ENCODE data around the gene SSBP4.

DNA sequence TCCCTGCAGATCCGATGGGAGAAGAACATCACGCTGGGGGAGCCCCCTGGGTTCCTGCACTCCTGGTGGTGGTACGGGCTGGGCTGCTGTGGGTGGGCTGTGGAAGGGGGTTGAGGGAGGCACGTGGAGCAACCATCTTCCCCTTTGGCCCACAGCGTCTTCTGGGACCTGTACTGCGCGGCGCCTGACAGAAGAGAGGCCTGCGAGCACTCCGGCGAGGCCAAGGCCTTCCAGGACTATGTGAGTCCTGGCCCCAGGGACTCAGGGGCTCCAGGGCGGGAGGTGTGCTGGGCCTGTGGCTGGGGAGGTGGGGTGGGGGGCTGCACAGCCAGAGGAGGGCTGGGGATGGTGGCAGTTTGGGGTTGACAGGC is 8.5 kb downstream of the SSBP4 start:
- TF ChIP-seq, protein P1, sequence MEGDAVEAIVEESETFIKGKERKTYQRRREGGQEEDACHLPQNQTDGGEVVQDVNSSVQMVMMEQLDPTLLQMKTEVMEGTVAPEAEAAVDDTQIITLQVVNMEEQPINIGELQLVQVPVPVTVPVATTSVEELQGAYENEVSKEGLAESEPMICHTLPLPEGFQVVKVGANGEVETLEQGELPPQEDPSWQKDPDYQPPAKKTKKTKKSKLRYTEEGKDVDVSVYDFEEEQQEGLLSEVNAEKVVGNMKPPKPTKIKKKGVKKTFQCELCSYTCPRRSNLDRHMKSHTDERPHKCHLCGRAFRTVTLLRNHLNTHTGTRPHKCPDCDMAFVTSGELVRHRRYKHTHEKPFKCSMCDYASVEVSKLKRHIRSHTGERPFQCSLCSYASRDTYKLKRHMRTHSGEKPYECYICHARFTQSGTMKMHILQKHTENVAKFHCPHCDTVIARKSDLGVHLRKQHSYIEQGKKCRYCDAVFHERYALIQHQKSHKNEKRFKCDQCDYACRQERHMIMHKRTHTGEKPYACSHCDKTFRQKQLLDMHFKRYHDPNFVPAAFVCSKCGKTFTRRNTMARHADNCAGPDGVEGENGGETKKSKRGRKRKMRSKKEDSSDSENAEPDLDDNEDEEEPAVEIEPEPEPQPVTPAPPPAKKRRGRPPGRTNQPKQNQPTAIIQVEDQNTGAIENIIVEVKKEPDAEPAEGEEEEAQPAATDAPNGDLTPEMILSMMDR (conservative IDR thresholded peaks at IDR 0.05; ENCODE audit: low read depth in 2 of 2) = no peak
- TF ChIP-seq CREB1 (CRISPR knock-in tag; IDR thresholded peaks at IDR 0.05; ENCODE audit: low read depth) (no peak), EZH2 (IDR thresholded peaks at IDR 0.05; ENCODE audit: low read depth, unreplicated experiment) (no peak), EZH2phosphoT487 (IDR thresholded peaks at IDR 0.05; ENCODE audit: unreplicated experiment) (no peak), ZNF331 (CRISPR knock-in tag; IDR thresholded peaks at IDR 0.05; ENCODE audit: low read depth) (no peak), ZNF114 (CRISPR knock-in tag; IDR thresholded peaks at IDR 0.05) (no peak), NANOG (IDR thresholded peaks at IDR 0.05; ENCODE audit: borderline replicate concordance) (no peak), POLR2AphosphoS5 (IDR thresholded peaks at IDR 0.05; ENCODE audit: low read depth) (no peak)
- TF ChIP-seq, protein P2, sequence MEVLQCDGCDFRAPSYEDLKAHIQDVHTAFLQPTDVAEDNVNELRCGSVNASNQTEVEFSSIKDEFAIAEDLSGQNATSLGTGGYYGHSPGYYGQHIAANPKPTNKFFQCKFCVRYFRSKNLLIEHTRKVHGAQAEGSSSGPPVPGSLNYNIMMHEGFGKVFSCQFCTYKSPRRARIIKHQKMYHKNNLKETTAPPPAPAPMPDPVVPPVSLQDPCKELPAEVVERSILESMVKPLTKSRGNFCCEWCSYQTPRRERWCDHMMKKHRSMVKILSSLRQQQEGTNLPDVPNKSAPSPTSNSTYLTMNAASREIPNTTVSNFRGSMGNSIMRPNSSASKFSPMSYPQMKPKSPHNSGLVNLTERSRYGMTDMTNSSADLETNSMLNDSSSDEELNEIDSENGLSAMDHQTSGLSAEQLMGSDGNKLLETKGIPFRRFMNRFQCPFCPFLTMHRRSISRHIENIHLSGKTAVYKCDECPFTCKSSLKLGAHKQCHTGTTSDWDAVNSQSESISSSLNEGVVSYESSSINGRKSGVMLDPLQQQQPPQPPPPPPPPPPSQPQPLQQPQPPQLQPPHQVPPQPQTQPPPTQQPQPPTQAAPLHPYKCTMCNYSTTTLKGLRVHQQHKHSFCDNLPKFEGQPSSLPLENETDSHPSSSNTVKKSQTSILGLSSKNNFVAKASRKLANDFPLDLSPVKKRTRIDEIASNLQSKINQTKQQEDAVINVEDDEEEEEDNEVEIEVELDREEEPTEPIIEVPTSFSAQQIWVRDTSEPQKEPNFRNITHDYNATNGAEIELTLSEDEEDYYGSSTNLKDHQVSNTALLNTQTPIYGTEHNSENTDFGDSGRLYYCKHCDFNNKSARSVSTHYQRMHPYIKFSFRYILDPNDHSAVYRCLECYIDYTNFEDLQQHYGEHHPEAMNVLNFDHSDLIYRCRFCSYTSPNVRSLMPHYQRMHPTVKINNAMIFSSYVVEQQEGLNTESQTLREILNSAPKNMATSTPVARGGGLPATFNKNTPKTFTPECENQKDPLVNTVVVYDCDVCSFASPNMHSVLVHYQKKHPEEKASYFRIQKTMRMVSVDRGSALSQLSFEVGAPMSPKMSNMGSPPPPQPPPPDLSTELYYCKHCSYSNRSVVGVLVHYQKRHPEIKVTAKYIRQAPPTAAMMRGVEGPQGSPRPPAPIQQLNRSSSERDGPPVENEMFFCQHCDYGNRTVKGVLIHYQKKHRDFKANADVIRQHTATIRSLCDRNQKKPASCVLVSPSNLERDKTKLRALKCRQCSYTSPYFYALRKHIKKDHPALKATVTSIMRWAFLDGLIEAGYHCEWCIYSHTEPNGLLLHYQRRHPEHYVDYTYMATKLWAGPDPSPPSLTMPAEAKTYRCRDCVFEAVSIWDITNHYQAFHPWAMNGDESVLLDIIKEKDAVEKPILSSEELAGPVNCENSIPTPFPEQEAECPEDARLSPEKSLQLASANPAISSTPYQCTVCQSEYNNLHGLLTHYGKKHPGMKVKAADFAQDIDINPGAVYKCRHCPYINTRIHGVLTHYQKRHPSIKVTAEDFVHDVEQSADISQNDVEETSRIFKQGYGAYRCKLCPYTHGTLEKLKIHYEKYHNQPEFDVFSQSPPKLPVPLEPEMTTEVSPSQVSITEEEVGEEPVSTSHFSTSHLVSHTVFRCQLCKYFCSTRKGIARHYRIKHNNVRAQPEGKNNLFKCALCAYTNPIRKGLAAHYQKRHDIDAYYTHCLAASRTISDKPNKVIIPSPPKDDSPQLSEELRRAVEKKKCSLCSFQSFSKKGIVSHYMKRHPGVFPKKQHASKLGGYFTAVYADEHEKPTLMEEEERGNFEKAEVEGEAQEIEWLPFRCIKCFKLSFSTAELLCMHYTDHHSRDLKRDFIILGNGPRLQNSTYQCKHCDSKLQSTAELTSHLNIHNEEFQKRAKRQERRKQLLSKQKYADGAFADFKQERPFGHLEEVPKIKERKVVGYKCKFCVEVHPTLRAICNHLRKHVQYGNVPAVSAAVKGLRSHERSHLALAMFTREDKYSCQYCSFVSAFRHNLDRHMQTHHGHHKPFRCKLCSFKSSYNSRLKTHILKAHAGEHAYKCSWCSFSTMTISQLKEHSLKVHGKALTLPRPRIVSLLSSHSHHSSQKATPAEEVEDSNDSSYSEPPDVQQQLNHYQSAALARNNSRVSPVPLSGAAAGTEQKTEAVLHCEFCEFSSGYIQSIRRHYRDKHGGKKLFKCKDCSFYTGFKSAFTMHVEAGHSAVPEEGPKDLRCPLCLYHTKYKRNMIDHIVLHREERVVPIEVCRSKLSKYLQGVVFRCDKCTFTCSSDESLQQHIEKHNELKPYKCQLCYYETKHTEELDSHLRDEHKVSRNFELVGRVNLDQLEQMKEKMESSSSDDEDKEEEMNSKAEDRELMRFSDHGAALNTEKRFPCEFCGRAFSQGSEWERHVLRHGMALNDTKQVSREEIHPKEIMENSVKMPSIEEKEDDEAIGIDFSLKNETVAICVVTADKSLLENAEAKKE (CRISPR knock-in tag; IDR thresholded peaks at IDR 0.05) = no peak
- TF ChIP-seq, protein P3, sequence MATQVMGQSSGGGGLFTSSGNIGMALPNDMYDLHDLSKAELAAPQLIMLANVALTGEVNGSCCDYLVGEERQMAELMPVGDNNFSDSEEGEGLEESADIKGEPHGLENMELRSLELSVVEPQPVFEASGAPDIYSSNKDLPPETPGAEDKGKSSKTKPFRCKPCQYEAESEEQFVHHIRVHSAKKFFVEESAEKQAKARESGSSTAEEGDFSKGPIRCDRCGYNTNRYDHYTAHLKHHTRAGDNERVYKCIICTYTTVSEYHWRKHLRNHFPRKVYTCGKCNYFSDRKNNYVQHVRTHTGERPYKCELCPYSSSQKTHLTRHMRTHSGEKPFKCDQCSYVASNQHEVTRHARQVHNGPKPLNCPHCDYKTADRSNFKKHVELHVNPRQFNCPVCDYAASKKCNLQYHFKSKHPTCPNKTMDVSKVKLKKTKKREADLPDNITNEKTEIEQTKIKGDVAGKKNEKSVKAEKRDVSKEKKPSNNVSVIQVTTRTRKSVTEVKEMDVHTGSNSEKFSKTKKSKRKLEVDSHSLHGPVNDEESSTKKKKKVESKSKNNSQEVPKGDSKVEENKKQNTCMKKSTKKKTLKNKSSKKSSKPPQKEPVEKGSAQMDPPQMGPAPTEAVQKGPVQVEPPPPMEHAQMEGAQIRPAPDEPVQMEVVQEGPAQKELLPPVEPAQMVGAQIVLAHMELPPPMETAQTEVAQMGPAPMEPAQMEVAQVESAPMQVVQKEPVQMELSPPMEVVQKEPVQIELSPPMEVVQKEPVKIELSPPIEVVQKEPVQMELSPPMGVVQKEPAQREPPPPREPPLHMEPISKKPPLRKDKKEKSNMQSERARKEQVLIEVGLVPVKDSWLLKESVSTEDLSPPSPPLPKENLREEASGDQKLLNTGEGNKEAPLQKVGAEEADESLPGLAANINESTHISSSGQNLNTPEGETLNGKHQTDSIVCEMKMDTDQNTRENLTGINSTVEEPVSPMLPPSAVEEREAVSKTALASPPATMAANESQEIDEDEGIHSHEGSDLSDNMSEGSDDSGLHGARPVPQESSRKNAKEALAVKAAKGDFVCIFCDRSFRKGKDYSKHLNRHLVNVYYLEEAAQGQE (IDR thresholded peaks at IDR 0.05; ENCODE audit: unreplicated experiment) = no peak
